SK-N-SH treated with all-trans-retinoic acid at 6 μM for 48 hours (cell line): ENCODE measurements around the gene TMEM164.

Experiments
- ATAC-seq: fragments of 200-7000 bp; cut with Tn5 transposase; 3 replicates; pipeline ENCODE4 v1.9.1; 2020; ENCODE audit warnings: mild to moderate bottlenecking, moderate library complexity
- ARNTL ChIP-seq: fragments of 450-650 bp; formaldehyde crosslinking; IDR thresholded peaks from 2 replicates; pipeline ENCODE4 v1.5.0; 2020; ENCODE audit warnings: low read depth, mild to moderate bottlenecking, moderate library complexity, borderline replicate concordance
- BACH2 ChIP-seq: fragments of 250-450 bp; sonication (Bioruptor Pico); IDR thresholded peaks from 2 replicates; pipeline ENCODE4 v1.9.0; 2021; ENCODE audit warnings: mild to moderate bottlenecking, borderline replicate concordance
- CSDC2 ChIP-seq: fragments of 250-450 bp; sonication (Bioruptor Pico); IDR thresholded peaks from 2 replicates; pipeline ENCODE4 v1.5.0; 2020; ENCODE audit warnings: mild to moderate bottlenecking, moderate library complexity
- ESRRG ChIP-seq: fragments of 250-450 bp; sonication (Bioruptor Pico); IDR thresholded peaks from 2 replicates; pipeline ENCODE4 v1.6.1; 2021; ENCODE audit warnings: mild to moderate bottlenecking
- GLIS3 ChIP-seq: fragments of 250-450 bp; sonication (Bioruptor Pico); IDR thresholded peaks from 2 replicates; pipeline ENCODE4 v1.5.0; 2020; ENCODE audit warnings: mild to moderate bottlenecking, moderate library complexity
- ISL1 ChIP-seq: fragments of 250-450 bp; sonication (Bioruptor Pico); IDR thresholded peaks from 2 replicates; pipeline ENCODE4 v2.1.2; 2022; ENCODE audit warnings: mild to moderate bottlenecking, moderate library complexity
- OSR1 ChIP-seq: fragments of 250-450 bp; sonication (Bioruptor Pico); IDR thresholded peaks from 2 replicates; pipeline ENCODE4 v1.8.0; 2022; ENCODE audit warnings: moderate library complexity, mild to moderate bottlenecking, inconsistent platforms
- PPARA ChIP-seq: fragments of 250-450 bp; sonication (Bioruptor Pico); IDR thresholded peaks from 2 replicates; pipeline ENCODE4 v1.5.0; 2020; ENCODE audit warnings: mild to moderate bottlenecking, borderline replicate concordance
- RARB ChIP-seq: fragments of 250-450 bp; sonication (Bioruptor Pico); IDR thresholded peaks from 2 replicates; pipeline ENCODE4 v1.8.0; 2021; ENCODE audit warnings: mild to moderate bottlenecking, moderate library complexity
- SNAI2 ChIP-seq: fragments of 250-450 bp; sonication (Bioruptor Pico); IDR thresholded peaks from 2 replicates; pipeline ENCODE4 v1.5.0; 2020; ENCODE audit warnings: mild to moderate bottlenecking, moderate library complexity
- TCF4 ChIP-seq: fragments of 250-450 bp; sonication (Bioruptor Pico); IDR thresholded peaks from 2 replicates; pipeline ENCODE4 v1.8.0; 2021; ENCODE audit warnings: mild to moderate bottlenecking, moderate library complexity, borderline replicate concordance
- TOX ChIP-seq: fragments of 250-450 bp; sonication (Bioruptor Pico); IDR thresholded peaks from 2 replicates; pipeline ENCODE4 v1.8.0; 2021; ENCODE audit warnings: mild to moderate bottlenecking, moderate library complexity, borderline replicate concordance
- ZC3H10 ChIP-seq: fragments of 250-450 bp; sonication (Bioruptor Pico); IDR thresholded peaks from 2 replicates; pipeline ENCODE4 v1.5.1; 2021; ENCODE audit warnings: mild to moderate bottlenecking, moderate library complexity
- ZFP3 ChIP-seq: fragments of 250-450 bp; sonication (Bioruptor Pico); IDR thresholded peaks from 2 replicates; pipeline ENCODE4 v1.5.0; 2020; ENCODE audit warnings: mild to moderate bottlenecking, moderate library complexity
- ZFP30 ChIP-seq: fragments of 450-650 bp; formaldehyde crosslinking; IDR thresholded peaks from 2 replicates; pipeline ENCODE4 v1.5.0; 2022; ENCODE audit warnings: mild to moderate bottlenecking, moderate library complexity
- ZNF565 ChIP-seq: fragments of 450-650 bp; formaldehyde crosslinking; conservative IDR thresholded peaks from 2 replicates; pipeline ENCODE4 v1.5.0; 2020; ENCODE audit warnings: low read depth, mild to moderate bottlenecking, moderate library complexity
- ZNF70 ChIP-seq: fragments of 450-650 bp; formaldehyde crosslinking; IDR thresholded peaks from 2 replicates; pipeline ENCODE4 v1.5.0; 2020; ENCODE audit warnings: mild to moderate bottlenecking, moderate library complexity
- ZNF8 ChIP-seq: fragments of 450-650 bp; formaldehyde crosslinking; IDR thresholded peaks from 2 replicates; pipeline ENCODE4 v1.5.0; 2020; ENCODE audit warnings: mild to moderate bottlenecking, moderate library complexity
- TF ChIP-seq, protein P1 (sequence below): fragments of 250-450 bp; sonication (Bioruptor Pico); IDR thresholded peaks from 2 replicates; pipeline ENCODE4 v1.5.1; 2021; ENCODE audit warnings: mild to moderate bottlenecking, moderate library complexity
- TF ChIP-seq, protein P2 (sequence below): fragments of 250-450 bp; sonication (Bioruptor Pico); IDR thresholded peaks from 2 replicates; pipeline ENCODE4 v1.8.0; 2020; ENCODE audit warnings: mild to moderate bottlenecking, moderate library complexity, borderline replicate concordance
- TF ChIP-seq, protein P3 (sequence below): fragments of 250-450 bp; sonication (Bioruptor Pico); IDR thresholded peaks from 2 replicates; pipeline ENCODE4 v1.5.0; 2020; ENCODE audit warnings: mild to moderate bottlenecking, moderate library complexity
- TF ChIP-seq, protein P4 (sequence below): fragments of 250-450 bp; sonication (Bioruptor Pico); IDR thresholded peaks from 2 replicates; pipeline ENCODE4 v1.8.0; 2021; ENCODE audit warnings: low read depth, mild to moderate bottlenecking, moderate library complexity, borderline replicate concordance
- TF ChIP-seq, protein P5 (sequence below): fragments of 250-450 bp; sonication (Bioruptor Pico); IDR thresholded peaks from 2 replicates; pipeline ENCODE4 v1.5.1; 2020; ENCODE audit warnings: low read depth, mild to moderate bottlenecking, moderate library complexity

TMEM164 gene

DNA sequence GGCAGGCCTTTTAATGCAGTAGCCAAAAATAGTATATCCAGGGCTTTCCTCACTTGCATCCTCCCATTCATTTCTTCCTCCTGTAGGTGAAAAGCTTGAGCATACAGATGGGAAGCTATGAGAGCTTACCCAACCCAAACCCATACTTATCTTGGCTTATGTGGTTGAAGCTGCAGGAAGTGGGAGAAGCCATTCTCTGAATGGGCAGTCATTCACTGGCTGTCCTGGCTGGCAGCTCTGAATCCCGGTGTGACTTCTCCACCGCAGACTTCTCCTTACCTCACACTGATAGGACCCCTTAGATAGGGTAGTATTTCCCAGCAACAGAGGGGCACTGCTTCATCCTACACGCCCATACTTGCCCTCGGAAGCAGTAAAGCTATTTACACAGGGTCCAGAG is 189.6 kb downstream of the TMEM164 start:
- TF ChIP-seq OSR1 (CRISPR knock-in tag) (no peak), ZNF8 (CRISPR knock-in tag) (no peak), BACH2 (CRISPR knock-in tag) (no peak), ZFP3 (no peak)
- ATAC-seq = no peak

DNA sequence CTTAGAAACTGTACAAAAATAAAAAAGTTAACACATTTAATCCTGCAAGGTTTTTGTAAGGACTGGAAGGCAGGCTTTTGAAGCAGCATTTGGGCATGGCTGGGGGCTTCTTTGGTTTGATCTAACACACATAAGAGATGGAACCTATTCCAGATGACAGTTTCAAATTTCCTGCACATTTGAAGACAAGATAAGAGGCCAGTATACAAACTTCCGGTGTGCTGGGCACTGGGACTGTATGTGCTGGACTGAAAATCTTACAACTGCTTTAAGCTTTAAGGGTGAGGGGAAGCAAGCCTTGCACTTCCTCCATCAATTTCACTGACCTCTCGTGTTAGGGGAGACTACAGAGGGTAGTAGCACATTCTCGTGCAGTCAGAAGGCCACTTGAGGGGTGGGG is 192.1 kb downstream of the TMEM164 start:
- no peak for TF ChIP-seq GLIS3 (CRISPR knock-in tag)
- TF ChIP-seq ZNF70 (CRISPR knock-in tag) = no peak
- TF ChIP-seq, protein P1, sequence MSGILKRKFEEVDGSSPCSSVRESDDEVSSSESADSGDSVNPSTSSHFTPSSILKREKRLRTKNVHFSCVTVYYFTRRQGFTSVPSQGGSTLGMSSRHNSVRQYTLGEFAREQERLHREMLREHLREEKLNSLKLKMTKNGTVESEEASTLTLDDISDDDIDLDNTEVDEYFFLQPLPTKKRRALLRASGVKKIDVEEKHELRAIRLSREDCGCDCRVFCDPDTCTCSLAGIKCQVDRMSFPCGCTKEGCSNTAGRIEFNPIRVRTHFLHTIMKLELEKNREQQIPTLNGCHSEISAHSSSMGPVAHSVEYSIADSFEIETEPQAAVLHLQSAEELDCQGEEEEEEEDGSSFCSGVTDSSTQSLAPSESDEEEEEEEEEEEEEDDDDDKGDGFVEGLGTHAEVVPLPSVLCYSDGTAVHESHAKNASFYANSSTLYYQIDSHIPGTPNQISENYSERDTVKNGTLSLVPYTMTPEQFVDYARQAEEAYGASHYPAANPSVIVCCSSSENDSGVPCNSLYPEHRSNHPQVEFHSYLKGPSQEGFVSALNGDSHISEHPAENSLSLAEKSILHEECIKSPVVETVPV (CRISPR knock-in tag) = no peak
- TF ChIP-seq ZNF565 = no peak
- TF ChIP-seq RARB (CRISPR knock-in tag) = no peak
- TF ChIP-seq OSR1 (CRISPR knock-in tag) = no peak
- no peak for ATAC-seq

DNA sequence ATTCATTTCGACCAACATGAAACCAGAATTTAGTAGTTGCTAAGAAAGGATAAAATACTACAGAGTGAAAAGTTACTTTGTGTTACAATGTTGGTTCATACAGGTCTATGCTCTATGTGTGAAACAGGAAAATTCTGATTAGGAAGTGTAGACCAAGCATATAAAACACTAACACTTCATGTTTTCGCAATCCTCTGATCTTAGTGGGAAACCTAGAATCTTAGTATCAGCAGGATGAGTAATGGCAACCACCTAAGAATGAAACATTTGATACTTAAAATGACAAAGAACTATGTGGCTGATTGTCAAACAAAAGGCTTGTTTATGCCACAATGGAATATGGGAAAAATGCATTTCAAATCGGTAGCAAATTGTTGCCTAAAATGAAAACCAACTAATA is 198.9 kb downstream of the TMEM164 start:
- TF ChIP-seq ZC3H10 = no peak
- no peak for TF ChIP-seq ZNF565
- no peak for TF ChIP-seq RARB (CRISPR knock-in tag)
- no peak for TF ChIP-seq ARNTL
- no peak for TF ChIP-seq TOX (CRISPR knock-in tag)
- TF ChIP-seq CSDC2 (CRISPR knock-in tag) = no peak
- TF ChIP-seq PPARA (CRISPR knock-in tag) = no peak
- TF ChIP-seq, protein P2, sequence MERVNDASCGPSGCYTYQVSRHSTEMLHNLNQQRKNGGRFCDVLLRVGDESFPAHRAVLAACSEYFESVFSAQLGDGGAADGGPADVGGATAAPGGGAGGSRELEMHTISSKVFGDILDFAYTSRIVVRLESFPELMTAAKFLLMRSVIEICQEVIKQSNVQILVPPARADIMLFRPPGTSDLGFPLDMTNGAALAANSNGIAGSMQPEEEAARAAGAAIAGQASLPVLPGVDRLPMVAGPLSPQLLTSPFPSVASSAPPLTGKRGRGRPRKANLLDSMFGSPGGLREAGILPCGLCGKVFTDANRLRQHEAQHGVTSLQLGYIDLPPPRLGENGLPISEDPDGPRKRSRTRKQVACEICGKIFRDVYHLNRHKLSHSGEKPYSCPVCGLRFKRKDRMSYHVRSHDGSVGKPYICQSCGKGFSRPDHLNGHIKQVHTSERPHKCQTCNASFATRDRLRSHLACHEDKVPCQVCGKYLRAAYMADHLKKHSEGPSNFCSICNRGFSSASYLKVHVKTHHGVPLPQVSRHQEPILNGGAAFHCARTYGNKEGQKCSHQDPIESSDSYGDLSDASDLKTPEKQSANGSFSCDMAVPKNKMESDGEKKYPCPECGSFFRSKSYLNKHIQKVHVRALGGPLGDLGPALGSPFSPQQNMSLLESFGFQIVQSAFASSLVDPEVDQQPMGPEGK (CRISPR knock-in tag) = no peak
- no peak for TF ChIP-seq ZFP30 (CRISPR knock-in tag)
- TF ChIP-seq SNAI2 (CRISPR knock-in tag) = no peak
- no peak for TF ChIP-seq BACH2 (CRISPR knock-in tag)
- no peak for ATAC-seq

DNA sequence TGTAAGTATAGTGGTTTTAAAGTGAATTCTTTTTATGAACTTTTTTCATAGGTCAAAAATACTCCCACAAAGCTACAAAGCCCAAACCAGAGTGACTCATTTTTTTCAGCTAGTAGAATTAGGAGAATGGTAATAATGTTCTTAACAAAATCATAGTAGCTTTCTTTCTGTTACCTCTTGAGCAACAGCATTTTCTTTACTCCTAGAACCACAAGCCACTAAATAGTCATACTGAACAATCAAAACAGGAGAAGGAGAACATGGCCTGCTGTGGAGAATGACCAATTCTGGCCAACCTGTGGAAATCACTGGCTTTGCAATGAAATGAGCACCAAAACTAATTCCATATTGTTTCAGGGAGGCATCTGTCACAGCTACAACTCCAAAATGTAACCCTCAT is 202.1 kb downstream of the TMEM164 start:
- ATAC-seq = no peak
- TF ChIP-seq ESRRG = no peak
- TF ChIP-seq ZFP3 = 0 out of 2 replicates have a peak, but pooled peaks have one; percentile 40

DNA sequence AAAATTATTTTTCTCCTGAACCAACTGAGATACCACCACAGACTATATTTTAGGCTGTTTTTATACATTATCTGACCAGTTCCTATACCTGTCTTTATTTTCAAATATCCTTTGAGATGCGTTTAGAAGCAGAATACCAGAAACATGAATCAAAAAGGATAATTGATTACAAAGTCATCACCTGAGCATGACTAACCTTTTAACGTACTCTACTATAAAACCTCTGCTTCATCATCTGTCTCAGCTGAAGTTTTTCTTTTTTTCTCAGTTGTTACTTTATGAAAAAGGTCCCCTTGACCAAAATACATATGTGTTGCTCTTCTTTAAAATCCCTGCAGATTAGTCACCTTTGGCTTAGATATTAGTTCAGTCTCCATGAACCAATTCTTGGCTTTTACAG is 205.2 kb downstream of the TMEM164 start:
- ATAC-seq = no peak
- TF ChIP-seq ISL1 (CRISPR knock-in tag) (no peak), ZNF8 (CRISPR knock-in tag) (no peak), TCF4 (no peak), ZFP30 (CRISPR knock-in tag) (no peak), ZC3H10 (no peak), ZNF565 (no peak), OSR1 (CRISPR knock-in tag) (no peak), ESRRG (no peak), PPARA (CRISPR knock-in tag) (no peak), ZFP3 (no peak), TOX (CRISPR knock-in tag) (no peak), CSDC2 (CRISPR knock-in tag) (no peak)
- TF ChIP-seq, protein P2 (CRISPR knock-in tag) = no peak
- TF ChIP-seq, protein P3, sequence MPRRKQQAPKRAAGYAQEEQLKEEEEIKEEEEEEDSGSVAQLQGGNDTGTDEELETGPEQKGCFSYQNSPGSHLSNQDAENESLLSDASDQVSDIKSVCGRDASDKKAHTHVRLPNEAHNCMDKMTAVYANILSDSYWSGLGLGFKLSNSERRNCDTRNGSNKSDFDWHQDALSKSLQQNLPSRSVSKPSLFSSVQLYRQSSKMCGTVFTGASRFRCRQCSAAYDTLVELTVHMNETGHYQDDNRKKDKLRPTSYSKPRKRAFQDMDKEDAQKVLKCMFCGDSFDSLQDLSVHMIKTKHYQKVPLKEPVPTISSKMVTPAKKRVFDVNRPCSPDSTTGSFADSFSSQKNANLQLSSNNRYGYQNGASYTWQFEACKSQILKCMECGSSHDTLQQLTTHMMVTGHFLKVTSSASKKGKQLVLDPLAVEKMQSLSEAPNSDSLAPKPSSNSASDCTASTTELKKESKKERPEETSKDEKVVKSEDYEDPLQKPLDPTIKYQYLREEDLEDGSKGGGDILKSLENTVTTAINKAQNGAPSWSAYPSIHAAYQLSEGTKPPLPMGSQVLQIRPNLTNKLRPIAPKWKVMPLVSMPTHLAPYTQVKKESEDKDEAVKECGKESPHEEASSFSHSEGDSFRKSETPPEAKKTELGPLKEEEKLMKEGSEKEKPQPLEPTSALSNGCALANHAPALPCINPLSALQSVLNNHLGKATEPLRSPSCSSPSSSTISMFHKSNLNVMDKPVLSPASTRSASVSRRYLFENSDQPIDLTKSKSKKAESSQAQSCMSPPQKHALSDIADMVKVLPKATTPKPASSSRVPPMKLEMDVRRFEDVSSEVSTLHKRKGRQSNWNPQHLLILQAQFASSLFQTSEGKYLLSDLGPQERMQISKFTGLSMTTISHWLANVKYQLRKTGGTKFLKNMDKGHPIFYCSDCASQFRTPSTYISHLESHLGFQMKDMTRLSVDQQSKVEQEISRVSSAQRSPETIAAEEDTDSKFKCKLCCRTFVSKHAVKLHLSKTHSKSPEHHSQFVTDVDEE (CRISPR knock-in tag) = no peak
- TF ChIP-seq, protein P4, sequence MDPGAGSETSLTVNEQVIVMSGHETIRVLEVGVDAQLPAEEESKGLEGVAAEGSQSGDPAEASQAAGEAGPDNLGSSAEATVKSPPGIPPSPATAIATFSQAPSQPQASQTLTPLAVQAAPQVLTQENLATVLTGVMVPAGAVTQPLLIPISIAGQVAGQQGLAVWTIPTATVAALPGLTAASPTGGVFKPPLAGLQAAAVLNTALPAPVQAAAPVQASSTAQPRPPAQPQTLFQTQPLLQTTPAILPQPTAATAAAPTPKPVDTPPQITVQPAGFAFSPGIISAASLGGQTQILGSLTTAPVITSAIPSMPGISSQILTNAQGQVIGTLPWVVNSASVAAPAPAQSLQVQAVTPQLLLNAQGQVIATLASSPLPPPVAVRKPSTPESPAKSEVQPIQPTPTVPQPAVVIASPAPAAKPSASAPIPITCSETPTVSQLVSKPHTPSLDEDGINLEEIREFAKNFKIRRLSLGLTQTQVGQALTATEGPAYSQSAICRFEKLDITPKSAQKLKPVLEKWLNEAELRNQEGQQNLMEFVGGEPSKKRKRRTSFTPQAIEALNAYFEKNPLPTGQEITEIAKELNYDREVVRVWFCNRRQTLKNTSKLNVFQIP (CRISPR knock-in tag) = no peak
- TF ChIP-seq, protein P5, sequence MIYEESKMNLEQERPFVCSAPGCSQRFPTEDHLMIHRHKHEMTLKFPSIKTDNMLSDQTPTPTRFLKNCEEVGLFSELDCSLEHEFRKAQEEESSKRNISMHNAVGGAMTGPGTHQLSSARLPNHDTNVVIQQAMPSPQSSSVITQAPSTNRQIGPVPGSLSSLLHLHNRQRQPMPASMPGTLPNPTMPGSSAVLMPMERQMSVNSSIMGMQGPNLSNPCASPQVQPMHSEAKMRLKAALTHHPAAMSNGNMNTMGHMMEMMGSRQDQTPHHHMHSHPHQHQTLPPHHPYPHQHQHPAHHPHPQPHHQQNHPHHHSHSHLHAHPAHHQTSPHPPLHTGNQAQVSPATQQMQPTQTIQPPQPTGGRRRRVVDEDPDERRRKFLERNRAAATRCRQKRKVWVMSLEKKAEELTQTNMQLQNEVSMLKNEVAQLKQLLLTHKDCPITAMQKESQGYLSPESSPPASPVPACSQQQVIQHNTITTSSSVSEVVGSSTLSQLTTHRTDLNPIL (CRISPR knock-in tag) = no peak
